D721Med (cell line): ENCODE results near the gene FAM124B.

Experiments
- DNase-seq: peaks from one replicate; pipeline ENCODE4 v3.0.0; 2011; ENCODE audit warnings: low spot score; ENCODE audit not compliant: insufficient read length
- FAIRE-seq: peaks from 2 replicates; lab custom pipeline; 2011; peaks lifted over from hg19 to GRCh38; lab: Jason Lieb, UNC
- CTCF ChIP-seq: IDR thresholded peaks from 2 replicates; pipeline ENCODE4 v1.5.1; 2012; ENCODE audit warnings: mild to moderate bottlenecking, control low read depth; ENCODE audit not compliant: insufficient read depth; ENCODE audit errors: missing control alignments

The FAM124B gene

GRCh38 chr2:224357098-224357901 is 44.6 kb downstream of the FAM124B start:
- DNase-seq: peak; percentile 32
- peak; percentile 88 for FAIRE-seq
- peak; percentile 89 for TF ChIP-seq CTCF

GRCh38 chr2:224354632-224355211 is 47.2 kb downstream of the FAM124B start:
- DNase-seq (no peak), FAIRE-seq (no peak)
- TF ChIP-seq CTCF: no peak

- FAIRE-seq: peak; percentile 32
- TF ChIP-seq CTCF: no peak
Observed at GRCh38 chr2:224350703-224351102, 51.2 kb downstream of the FAM124B start.

GRCh38 chr2:224349396-224349795 is 52.5 kb downstream of the FAM124B start:
- no peak for FAIRE-seq
- no peak for TF ChIP-seq CTCF

More at GRCh38 chr2:224350703-224351102, 51.2 kb downstream of the FAM124B start:
- no peak for DNase-seq

GRCh38 chr2:224347176-224348051 is 54.5 kb downstream of the FAM124B start:
- no peak for DNase-seq

More at GRCh38 chr2:224349396-224349795, 52.5 kb downstream of the FAM124B start:
- no peak for DNase-seq

GRCh38 chr2:224345492-224345891 is 56.4 kb downstream of the FAM124B start:
- no peak for FAIRE-seq
- no peak for TF ChIP-seq CTCF
- DNase-seq: no peak

More at GRCh38 chr2:224347176-224348051, 54.5 kb downstream of the FAM124B start:
- no peak for FAIRE-seq
- TF ChIP-seq CTCF: no peak
